Endothelial cell of umbilical vein (primary cell): ENCODE results near the gene DNASE1. TPM values are rescaled to one million over a fixed set of nuclear protein-coding genes. Genes with fewer than 3 reads are reported as not detected.

ENCODE experiments used
- BruUV-seq: library from RNA; stranded (reverse); fragments of 400-500 nt; replicated peaks from 2 replicates; lab custom pipeline; 2021; lab: Mats Ljungman, UMichigan
- CTCF ChIA-PET: fragments of 300-600, 350-600 bp; sonication (Branson Sonifier 250); formaldehyde crosslinking; loops from one replicate; lab custom pipeline; 2021; ENCODE audit warnings: antibody characterized with exemption, inconsistent platforms; lab: Charles Lee
- POLR2A ChIA-PET: fragments of 300-600, 350-600 bp; sonication (Branson Sonifier 250); formaldehyde crosslinking; loops from one replicate; lab custom pipeline; 2021; ENCODE audit warnings: antibody characterized with exemption, inconsistent platforms; lab: Charles Lee
- DNase-seq: peaks from one replicate; pipeline ENCODE4 v3.0.0-alpha.2; 2011; ENCODE audit warnings: low read depth, low spot score
- FAIRE-seq: peaks from 2 replicates; lab custom pipeline; 2011; peaks lifted over from hg19 to GRCh38; lab: Jason Lieb, UNC
- H2AFZ ChIP-seq: 2 replicates; pipeline ENCODE4 v1.6.0; 2012; ENCODE audit warnings: low read depth, low read length, control low read depth, inconsistent platforms
- H3K27ac ChIP-seq: 2 replicates; pipeline ENCODE4 v1.5.1; 2011; ENCODE audit warnings: low read depth, mild to moderate bottlenecking, control low read depth, low read length, moderate library complexity; ENCODE audit not compliant: insufficient read depth
- H3K27me3 ChIP-seq, 2 experiments: 2 replicates each; pipeline versions ENCODE4 v1.6.0 to v1.6.1; 2011; ENCODE audit warnings: low read length in 2 of 2, mixed read lengths in 1 of 2; ENCODE audit not compliant: control insufficient read depth in 2 of 2, insufficient read depth in 2 of 2
- H3K36me3 ChIP-seq, 2 experiments: 2 replicates in 1 of 2; 3 replicates in 1 of 2; pipeline ENCODE4 v1.5.1; 2011; ENCODE audit warnings: low read length in 2 of 2, mild to moderate bottlenecking in 1 of 2, moderate library complexity in 1 of 2; ENCODE audit not compliant: control insufficient read depth in 2 of 2, insufficient read depth in 2 of 2; ENCODE audit errors: extremely low read depth in 1 of 2
- H3K4me1 ChIP-seq: 3 replicates; pipeline ENCODE4 v1.5.1; 2011; ENCODE audit warnings: mild to moderate bottlenecking, low read length; ENCODE audit not compliant: control insufficient read depth, insufficient read depth; ENCODE audit errors: extremely low read depth
- H3K4me2 ChIP-seq: 2 replicates; pipeline ENCODE4 v1.6.1; 2011; ENCODE audit warnings: low read length, control low read depth, mixed read lengths; ENCODE audit not compliant: insufficient read depth
- H3K4me3 ChIP-seq, 3 experiments: fragments of 200-600 bp in 1 of 3; sonication (generic), shearing (Covaris generic) in 1 of 3; replicated peaks in 1 of 3; 2 replicates each; pipeline ENCODE4 v1.5.1; 2011 to 2016; ENCODE audit warnings: control low read depth in 3 of 3, low read length in 3 of 3, mild to moderate bottlenecking in 2 of 3, inconsistent platforms in 1 of 3, low read depth in 1 of 3, moderate library complexity in 1 of 3; ENCODE audit not compliant: insufficient read depth in 1 of 3
- H3K79me2 ChIP-seq: 2 replicates; pipeline ENCODE4 v1.6.0; 2012; ENCODE audit warnings: low read length, inconsistent platforms; ENCODE audit not compliant: control insufficient read depth, insufficient read depth
- H3K9ac ChIP-seq: replicated peaks from 2 replicates; pipeline ENCODE3; 2011; ENCODE audit warnings: low read length, control low read depth; ENCODE audit not compliant: insufficient read depth; ENCODE audit errors: extremely low read depth
- H3K9me1 ChIP-seq: replicated peaks from 3 replicates; pipeline ENCODE4 v1.6.0; 2011; ENCODE audit warnings: mild to moderate bottlenecking, low read length; ENCODE audit not compliant: control insufficient read depth, insufficient read depth; ENCODE audit errors: extremely low read depth
- H3K9me3 ChIP-seq: replicated peaks from 2 replicates; pipeline ENCODE4 v1.5.1; 2012; ENCODE audit warnings: low read length, inconsistent platforms; ENCODE audit not compliant: control insufficient read depth, insufficient read depth
- H4K20me1 ChIP-seq: replicated peaks from 2 replicates; pipeline ENCODE3; 2011; ENCODE audit warnings: mild to moderate bottlenecking, low read length; ENCODE audit not compliant: control insufficient read depth, insufficient read depth; ENCODE audit errors: extremely low read depth
- EZH2 ChIP-seq: IDR thresholded peaks from 2 replicates; pipeline ENCODE4 v1.6.1; 2012; ENCODE audit warnings: borderline replicate concordance, low read depth, mild to moderate bottlenecking, moderate library complexity, low read length, inconsistent platforms; ENCODE audit not compliant: severe bottlenecking
- FOS ChIP-seq: IDR thresholded peaks from 2 replicates; pipeline ENCODE4 v1.6.1; 2011; ENCODE audit warnings: mild to moderate bottlenecking, low read length, moderate library complexity, borderline replicate concordance; ENCODE audit not compliant: insufficient read depth
- GATA2 ChIP-seq: IDR thresholded peaks from 2 replicates; pipeline ENCODE4 v1.7.0; 2011; ENCODE audit warnings: low read depth, mild to moderate bottlenecking, moderate library complexity, mixed read lengths, low read length; ENCODE audit not compliant: insufficient read length, insufficient read depth
- JUN ChIP-seq: IDR thresholded peaks from 2 replicates; pipeline ENCODE4 v1.6.1; 2011; ENCODE audit warnings: borderline replicate concordance, low read depth; ENCODE audit not compliant: insufficient read length, insufficient read depth
- MAX ChIP-seq: IDR thresholded peaks from 2 replicates; pipeline ENCODE4 v1.6.1; 2011; ENCODE audit not compliant: insufficient read depth, insufficient read length
- MYC ChIP-seq: IDR thresholded peaks from one replicate; pipeline ENCODE4 v1.6.1; 2011; ENCODE audit warnings: mild to moderate bottlenecking, low read depth, low read length
- POLR2A ChIP-seq: IDR thresholded peaks from 2 replicates; pipeline ENCODE4 v1.6.1; 2012; ENCODE audit warnings: low read depth, mild to moderate bottlenecking, control low read depth, low read length
- POLR2AphosphoS5 ChIP-seq: IDR thresholded peaks from 2 replicates; pipeline ENCODE4 v1.6.1; 2012; ENCODE audit warnings: low read depth, mild to moderate bottlenecking, control low read depth, low read length, moderate library complexity; ENCODE audit not compliant: insufficient read depth
- dilution Hi-C: fragments of 300-500 bp; cut with MboI; formaldehyde crosslinking; loops from one replicate; pipeline ENCODE4 v1.15.0; 2019; ENCODE audit warnings: low sequenced_read_pairs; ENCODE audit not compliant: extremely low pct_ligation_motif_present
- intact Hi-C: fragments of 100-400 bp; cut with micrococcal nuclease; formaldehyde crosslinking; loops from one replicate; pipeline ENCODE4 v1.10.0; 2022
- polyA plus RNA-seq, 4 experiments: library from polyadenylated mRNA; depleted of rRNA in 3 of 4; stranded (reverse) in 3 of 4; unstranded in 1 of 4; fragments of >200 nt; gene quantifications; 2 replicates each; pipeline versions ENCODE4 v1.2.1 to v1.2.3, GENCODE V29; 2011 to 2012; ENCODE audit warnings: missing spikeins in 1 of 4
- total RNA-seq: library from RNA; stranded (reverse); gene quantifications from 2 replicates; pipeline ENCODE4 v1.2.3, GENCODE V29; 2021
- TF ChIP-seq, protein P1 (sequence below), 2 donors: IDR thresholded peaks; 1 replicate in 1 of 2; 2 replicates in 1 of 2; pipeline ENCODE4 v1.5.1; 2011; ENCODE audit warnings: low read length in 2 of 2, mild to moderate bottlenecking in 2 of 2, moderate library complexity in 2 of 2, control low read depth in 1 of 2, inconsistent platforms in 1 of 2, low read depth in 1 of 2; ENCODE audit not compliant: insufficient read depth in 1 of 2; ENCODE audit errors: extremely low read depth in 1 of 2

Gene DNASE1
- total and polyA plus RNA-seq, 2 donors (not counting 3 experiments of a cell fraction or from before 2014, with no cell fraction given) = 11.1 to 13.5 TPM

- POLR2A ChIA-PET = interaction anchor here (0.5 kb wide), 1 partner anchor 1042 kb away, joined by 3 read pairs; no protein-coding TSS in a partner anchor
- Histone ChIP-seq H3K79me2 (no peaks in the 10 kb centered on the region), H3K36me3 (peaks cover 16 to 51% of the 10 kb centered on the region in 2 experiments), H3K27ac (no peak overlapping the region), H3K4me2 (no peak overlapping the region), H3K4me1 (no peaks in the 10 kb centered on the region), H3K27me3 (no peaks in the 10 kb centered on the region), H2AFZ (no peak overlapping the region), H3K4me3 (no peak overlapping the region), H3K9me3 (no peaks in the 10 kb centered on the region), H4K20me1 (no peaks in the 10 kb centered on the region), H3K9me1 (no peaks in the 10 kb centered on the region), H3K9ac (no peak overlapping the region)
- dilution Hi-C loops (no loop called here), intact Hi-C loops (no loop called here)
- CTCF ChIA-PET = interaction anchor here (1.5 kb wide), 1 partner anchor 138 kb away, joined by 3 read pairs; no protein-coding TSS in a partner anchor
- TF ChIP-seq GATA2 = no peak
- no peak for TF ChIP-seq EZH2
- no peak for TF ChIP-seq JUN
- TF ChIP-seq POLR2A = no peak
- TF ChIP-seq MYC = no peak
- no peak for TF ChIP-seq FOS
- FAIRE-seq (no peak), DNase-seq (no peak)
- BruUV-seq = no TSS peak
Observed at GRCh38 chr16:3661311-3661710, 6.8 kb downstream of the DNASE1 start.

DNA sequence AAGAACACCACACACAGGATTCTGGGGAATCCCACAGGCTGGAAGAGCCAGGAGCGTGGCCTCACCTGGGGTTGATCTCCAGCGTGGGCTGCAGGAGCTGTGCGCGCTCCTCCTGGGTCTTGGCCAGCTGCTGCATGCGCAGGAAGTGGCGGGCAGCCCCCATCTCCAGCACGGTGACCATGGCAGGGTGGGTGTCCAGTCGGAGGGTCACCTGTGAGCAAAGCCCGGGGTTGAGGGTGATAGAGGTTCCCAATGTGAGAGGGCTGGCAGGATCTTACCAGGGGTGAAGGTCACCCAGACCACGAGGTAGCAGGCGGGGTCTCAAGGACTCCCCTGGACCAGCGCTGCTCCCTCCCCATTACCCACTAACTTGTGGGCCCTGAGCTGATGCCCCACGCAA lies 7.4 kb downstream of the DNASE1 start:
- no peak overlapping the region for H3K9ac ChIP-seq
- H3K9me1 ChIP-seq = no peaks in the 10 kb centered on the region
- H3K79me2 ChIP-seq = no peaks in the 10 kb centered on the region
- no peaks in the 10 kb centered on the region for H3K9me3 ChIP-seq
- H3K27ac ChIP-seq = no peak overlapping the region
- DNase-seq = no peak
- dilution Hi-C loops = no loop called here
- no peaks in the 10 kb centered on the region for H4K20me1 ChIP-seq
- BruUV-seq = no TSS peak
- no peak overlapping the region for H3K4me2 ChIP-seq
- H3K36me3 ChIP-seq = peaks cover 16 to 45% of the 10 kb centered on the region in 2 experiments
- TF ChIP-seq POLR2A (no peak), GATA2 (no peak), POLR2AphosphoS5 (no peak), FOS (no peak), MAX (no peak), MYC (no peak)
- TF ChIP-seq, protein P1, sequence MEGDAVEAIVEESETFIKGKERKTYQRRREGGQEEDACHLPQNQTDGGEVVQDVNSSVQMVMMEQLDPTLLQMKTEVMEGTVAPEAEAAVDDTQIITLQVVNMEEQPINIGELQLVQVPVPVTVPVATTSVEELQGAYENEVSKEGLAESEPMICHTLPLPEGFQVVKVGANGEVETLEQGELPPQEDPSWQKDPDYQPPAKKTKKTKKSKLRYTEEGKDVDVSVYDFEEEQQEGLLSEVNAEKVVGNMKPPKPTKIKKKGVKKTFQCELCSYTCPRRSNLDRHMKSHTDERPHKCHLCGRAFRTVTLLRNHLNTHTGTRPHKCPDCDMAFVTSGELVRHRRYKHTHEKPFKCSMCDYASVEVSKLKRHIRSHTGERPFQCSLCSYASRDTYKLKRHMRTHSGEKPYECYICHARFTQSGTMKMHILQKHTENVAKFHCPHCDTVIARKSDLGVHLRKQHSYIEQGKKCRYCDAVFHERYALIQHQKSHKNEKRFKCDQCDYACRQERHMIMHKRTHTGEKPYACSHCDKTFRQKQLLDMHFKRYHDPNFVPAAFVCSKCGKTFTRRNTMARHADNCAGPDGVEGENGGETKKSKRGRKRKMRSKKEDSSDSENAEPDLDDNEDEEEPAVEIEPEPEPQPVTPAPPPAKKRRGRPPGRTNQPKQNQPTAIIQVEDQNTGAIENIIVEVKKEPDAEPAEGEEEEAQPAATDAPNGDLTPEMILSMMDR (IDR thresholded peaks at IDR 0.05; ENCODE audit: extremely low read depth in 1 of 2, insufficient read depth in 1 of 2, low read depth in 1 of 2, low read length in 2 of 2) = no peak
- intact Hi-C loops = no loop called here
- H3K4me1 ChIP-seq = no peaks in the 10 kb centered on the region
- FAIRE-seq = no peak
- no peak overlapping the region for H2AFZ ChIP-seq
- CTCF ChIA-PET = interaction anchor here (1.5 kb wide), 1 partner anchor 138 kb away, joined by 3 read pairs; no protein-coding TSS in a partner anchor
- H3K27me3 ChIP-seq = no peaks in the 10 kb centered on the region
- POLR2A ChIA-PET = no interaction called here
- no peak overlapping the region for H3K4me3 ChIP-seq
